Stimulated activated CD8-positive, alpha-beta memory T cell treated with anti-CD3 and anti-CD28 coated beads, Interleukin-15, amount 100 ng/mL, for 1 hour (primary cell): ENCODE data around the gene MOSPD3.

Source experiments
- DNase-seq: peaks from one replicate; pipeline ENCODE4 v3.0.0-alpha.2; 2020; ENCODE audit warnings: low read depth

The MOSPD3 gene

DNA sequence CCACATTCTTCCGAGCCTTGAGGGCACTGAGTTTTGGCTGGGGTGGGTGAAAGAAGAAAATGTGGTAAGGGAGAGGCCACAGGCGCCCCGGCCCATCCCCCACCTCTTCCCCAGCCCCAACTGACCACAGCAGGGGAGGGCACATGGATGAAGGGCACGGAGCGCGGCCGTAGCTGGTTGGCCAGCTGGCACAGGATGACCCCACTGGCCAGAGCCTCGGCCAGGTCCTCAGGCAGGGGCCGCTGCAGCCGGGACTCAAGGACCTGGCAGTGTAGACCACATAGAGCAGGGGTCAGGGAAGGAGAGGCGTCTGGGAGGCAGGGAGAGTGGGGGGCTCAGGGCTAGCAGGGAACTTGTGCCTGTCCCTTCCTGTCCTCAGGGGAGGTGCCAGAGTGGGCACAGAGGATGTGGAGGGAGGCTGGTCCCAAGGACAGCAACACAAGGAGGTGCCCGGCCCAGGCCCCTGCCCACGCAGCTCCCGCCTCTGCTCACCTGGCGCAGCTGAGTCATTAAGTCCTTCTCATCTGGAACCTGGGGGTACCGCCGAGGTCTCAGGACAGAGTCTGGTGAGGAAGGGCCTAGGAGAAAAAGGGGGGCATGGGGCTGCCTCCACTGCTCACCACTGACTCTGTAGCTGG lies 36.5 kb upstream of the MOSPD3 start:
- DNase-seq, result no peak

DNA sequence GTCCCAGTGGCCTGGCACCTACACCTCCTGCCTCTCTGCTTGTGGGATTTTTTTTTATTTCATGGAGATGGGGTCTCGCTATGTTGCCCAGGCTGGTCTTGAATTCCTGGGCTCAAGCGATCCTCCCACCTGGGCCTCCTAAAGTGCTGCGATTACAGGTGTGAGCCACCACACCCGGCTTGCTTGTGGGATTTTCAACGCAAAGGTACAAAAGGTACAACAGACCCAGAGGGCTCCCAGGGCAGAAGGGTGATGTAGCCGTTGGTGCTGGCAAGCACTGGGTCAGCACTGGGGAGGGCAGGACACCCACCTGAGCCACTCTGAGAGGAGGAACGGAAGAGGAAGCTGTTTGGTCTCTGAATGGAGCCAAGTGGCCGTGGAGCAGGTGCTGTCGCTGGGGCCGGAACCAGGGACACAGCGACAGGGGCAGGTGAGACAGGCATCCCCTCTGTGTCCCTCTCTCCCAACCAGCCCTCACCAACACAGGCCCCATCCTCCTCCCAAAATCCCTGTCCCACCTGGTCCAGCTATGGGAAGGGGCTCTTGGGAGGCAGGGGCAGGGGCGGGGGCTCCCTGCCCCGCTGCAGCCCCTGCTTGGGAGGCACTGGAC lies 35.9 kb upstream of the MOSPD3 start:
- no peak for DNase-seq

DNA sequence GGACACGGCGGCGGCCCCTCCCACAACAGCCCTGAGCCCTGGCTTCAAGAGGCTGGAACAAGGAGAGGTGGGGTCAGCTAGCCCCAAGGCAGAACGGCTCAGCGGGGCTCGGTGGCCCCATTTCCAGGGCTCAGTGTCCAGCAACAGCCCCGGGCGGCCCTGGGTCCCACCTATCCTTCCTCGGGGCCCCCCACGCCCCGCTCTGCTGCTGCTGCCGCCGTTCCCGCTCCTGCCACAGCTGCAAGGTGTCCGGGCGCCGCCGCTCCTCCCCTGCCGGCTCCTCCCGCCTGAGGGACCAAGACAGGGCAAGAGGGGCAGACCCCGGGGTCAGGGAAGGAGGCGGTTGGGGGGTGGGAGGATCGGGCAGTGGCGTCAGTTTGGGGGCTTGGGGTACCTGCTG lies 35.2 kb upstream of the MOSPD3 start:
- DNase-seq, result no peak

DNA sequence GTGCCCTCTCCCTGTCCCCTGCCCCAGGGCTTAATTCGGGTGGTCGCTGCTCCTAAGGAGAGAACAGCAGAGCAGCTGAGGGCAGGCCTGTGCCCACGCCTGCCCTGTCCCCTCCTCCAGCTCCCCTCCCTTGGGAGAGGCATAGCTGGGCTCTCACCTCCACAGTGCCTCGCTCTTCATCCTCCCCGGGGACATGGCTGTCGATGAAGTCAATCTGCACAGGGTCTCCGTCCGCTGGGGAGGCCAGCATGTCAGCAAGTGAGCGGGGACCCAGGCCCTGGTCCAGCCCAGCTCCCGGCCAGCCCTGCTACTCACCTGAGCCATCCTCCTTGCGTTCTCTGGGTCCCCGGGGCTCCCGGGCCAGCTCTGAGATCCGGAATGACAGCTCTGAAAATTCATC lies 34.8 kb upstream of the MOSPD3 start:
- DNase-seq, result no peak

DNA sequence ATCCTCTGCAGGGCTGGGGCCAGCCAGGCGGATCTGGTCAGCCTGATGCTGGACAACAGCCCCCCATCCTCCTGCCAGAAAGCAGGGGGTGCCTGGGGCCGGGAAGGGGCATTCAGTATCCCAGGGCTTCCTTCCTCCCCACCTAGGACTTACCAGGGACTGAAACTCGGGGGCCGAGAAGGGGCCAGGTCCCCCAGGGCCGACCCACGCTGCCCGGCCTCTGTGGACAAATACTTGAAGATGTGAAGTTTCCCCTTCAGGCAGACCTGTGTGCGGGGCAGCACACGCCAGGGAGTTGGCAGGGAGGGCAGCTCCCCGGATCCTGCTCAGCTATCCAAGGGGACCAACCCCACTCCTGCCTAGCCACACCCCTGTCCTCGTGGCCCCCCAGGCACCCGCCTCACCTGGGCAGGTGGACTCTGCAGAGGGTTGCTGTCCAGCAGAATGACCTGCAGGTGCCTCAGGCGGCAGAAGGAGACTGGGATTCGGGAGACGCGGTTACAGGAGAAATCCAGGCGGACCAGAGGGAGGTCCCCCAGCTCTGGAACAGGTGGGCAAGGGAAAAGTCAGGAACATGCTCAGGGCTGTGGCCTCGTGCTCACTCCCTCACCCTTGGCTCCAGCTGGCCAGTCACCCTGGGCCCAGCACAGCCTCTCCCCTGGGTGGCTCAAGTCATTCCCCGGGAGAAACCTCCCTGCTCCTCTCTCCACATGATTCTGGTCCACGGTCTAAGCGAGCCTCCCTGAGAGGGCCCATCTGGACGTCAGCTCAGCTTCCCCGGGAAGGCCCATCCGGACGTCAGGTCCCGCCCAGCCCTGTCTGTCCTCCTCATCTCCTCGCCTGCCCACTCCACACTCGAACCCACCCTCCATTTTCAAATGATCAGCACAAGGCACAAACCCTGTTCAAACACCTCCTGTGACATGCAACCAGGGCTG lies 33.8 kb upstream of the MOSPD3 start:
- DNase-seq, result no peak

DNA sequence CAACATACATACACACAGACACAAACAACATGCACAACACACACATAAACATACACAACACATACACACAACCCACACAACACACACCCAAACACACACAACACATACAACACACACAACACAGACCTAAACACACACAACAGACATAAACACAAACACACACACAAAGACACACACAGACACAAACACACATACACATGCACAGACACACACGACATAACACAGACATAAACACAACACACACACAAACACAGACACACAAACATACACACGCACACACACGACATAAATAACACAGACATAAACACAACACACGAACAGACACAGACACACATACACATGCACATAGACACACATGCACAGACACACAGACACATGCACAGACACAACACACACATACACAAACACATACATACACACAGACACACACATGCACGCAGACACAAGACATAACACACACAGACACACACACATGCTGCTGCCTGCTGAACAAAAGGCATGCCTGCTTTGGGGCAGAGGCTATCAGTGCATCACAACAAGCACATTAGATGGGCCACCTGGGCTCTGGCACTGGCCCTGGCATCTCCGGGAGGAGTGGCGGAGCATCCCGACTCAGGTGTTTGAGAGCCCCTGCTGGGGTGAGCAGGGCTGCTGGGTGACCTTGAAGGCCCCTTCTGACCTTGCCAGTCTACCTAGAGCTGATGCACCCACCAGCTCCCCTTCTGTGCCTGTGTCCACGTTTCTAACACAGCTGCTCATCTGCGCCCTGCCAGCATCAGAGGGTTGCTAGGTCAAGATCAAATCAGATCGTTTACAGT lies 31.7 kb upstream of the MOSPD3 start:
- no peak for DNase-seq

DNA sequence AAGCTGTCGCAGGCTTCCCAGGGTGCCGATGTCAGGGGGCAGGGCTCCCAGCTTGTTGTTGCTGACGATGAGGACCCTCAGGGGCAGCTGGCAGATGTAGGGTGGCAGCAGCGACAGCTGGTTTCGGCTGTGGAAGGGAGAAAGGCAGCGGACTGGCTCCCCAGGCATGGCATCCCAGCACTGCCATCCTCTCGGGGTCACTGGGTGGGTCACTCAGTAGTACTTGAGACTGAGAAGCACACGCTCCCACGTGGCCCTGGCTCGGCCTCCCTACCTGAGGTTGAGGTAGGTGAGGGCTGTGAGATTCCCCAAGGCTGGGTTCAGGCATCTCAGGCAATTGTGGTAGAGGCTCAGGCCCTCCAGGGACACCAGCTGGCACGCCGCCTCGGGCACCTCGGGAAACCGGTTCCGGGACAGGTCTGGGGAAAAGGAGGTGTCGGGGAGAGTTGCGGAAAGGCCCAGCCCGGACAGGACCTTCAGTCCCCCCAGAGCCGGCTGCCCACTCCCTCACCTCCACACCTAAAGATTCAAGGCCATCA lies 30.2 kb upstream of the MOSPD3 start:
- DNase-seq, result no peak

DNA sequence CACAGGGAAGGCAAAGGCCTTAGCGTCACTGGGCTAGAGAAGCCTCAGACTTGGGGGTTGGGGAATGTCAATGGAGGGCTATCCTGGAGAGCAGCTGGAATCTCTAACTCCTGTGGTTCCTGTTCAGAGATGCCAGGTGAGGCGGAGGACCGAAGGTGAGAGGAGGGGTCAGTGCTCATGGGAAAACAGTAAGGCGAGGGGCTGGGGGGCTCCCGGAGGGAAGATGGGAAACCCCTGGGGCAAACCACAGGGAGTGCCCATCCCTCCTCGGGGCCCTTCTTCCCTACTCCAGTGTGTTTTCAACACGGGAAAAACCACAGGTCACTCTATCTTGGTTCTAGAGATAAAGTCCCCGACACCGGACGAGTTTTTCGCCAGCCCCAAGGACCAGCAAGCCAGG lies 29.7 kb upstream of the MOSPD3 start:
- no peak for DNase-seq

DNA sequence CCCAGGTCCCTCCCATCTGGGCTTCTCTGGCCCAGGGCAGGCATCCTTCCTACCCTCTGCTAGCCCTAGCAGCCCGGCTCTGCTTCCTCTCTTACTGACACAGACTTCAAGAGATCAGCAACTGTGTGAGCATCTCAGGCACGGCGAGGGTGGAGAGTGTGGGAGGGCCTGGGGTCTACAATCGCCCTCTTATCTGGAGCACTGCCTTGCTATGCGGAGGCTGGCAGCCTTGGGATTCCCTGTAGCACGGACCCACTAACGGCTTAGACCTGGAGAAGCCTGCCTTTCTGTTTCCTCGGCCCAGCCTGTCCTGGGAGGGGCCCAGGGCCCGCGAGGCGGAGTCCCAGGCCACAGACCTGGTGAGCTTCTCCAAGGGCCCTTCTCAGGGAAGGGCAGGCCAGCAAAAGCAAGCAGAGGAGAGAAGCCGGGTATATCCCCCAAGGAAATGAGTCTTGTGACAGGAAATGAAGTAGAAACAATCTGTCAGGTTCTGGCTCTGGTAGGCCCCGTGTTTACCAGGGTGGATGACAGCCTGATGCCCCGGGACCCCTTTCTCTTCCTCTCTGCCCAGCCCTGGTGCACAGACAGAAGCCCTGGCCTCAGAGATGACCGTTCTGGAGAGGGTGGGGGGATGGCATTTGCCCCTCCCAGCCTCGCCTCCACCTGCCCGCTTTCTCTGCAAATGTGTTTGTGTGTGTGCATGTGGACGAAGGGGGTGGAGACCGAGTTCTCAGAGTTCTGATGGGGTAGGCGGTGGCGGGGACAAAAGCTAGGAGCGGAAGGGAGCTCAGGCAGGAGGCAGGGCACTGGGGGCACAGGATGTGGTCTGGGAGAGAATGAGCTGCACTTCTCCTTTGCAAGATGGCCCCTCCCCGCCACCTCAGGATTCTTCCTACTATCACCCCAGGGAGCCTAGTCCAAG lies 28.9 kb upstream of the MOSPD3 start:
- DNase-seq, result peak; percentile 35

DNA sequence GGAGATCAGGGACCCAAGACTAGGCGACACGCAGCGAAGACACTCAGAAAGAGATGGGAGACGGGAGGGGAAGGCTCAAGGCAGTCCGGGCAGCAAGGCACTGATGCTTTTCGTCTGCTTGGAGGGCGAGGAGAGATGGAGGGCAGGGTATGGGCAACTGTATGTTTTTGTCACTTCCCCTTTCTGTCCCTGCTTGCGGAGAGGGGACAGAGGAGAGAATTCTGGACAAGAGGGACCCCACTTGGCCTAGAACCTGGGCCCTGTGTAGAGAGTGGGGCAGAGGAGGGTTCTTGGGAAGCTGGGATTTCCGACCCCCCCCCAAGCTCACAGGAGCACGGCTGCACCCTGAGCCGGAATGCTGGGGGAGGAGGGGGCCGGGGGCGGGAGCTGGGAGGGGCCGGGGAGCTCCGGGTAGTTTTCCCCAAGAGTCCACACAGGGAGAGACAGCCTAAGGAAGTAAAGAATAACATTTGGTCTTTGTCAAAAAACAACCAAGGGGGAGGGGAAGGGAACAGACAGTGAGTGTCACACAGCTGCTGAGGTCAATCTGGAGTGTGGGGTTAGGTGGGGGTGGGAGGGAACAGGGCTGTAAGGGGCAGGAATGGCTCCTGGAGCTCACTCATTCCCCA lies 28.2 kb upstream of the MOSPD3 start:
- no peak for DNase-seq

DNA sequence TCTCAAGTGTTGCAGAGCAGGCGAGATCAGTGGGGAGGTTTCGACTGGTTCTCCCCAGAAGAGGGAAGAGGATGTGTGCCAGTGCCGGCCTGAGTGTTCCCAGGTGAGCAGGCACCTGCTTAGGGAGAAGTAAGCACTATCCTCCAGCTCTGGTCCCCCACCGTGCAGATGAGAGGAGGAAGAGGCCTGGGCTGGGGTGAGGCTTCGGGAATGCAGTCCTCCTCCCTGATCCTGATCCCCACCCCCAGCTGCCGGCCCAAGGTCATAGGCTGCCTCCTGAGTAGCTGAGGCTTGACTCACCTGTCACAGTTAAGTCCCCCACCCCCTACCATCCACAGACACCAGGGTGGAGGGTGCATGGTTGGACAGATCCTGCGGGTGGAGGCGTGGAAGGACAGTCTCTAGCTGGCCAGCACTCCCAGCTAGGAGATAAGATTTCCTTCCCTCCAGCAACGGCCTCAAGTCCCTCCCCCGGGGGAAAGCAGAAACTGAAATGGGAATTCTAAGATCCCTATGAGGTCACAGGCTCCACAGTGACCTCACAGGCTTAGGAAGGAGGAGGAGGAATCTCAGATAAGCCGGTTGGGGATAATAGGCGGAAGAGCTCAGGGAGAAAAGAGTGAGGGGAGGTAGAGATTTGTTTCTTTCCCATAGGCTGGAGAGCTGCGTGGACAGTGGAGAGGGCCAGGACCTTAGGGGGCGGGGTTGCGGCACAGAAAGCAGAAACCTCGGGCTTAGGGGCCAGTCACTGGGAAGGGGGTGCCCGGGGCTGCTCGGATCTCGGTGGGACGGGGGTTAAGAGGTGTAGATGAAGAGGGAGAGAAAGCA lies 27.4 kb upstream of the MOSPD3 start:
- DNase-seq, result no peak

DNA sequence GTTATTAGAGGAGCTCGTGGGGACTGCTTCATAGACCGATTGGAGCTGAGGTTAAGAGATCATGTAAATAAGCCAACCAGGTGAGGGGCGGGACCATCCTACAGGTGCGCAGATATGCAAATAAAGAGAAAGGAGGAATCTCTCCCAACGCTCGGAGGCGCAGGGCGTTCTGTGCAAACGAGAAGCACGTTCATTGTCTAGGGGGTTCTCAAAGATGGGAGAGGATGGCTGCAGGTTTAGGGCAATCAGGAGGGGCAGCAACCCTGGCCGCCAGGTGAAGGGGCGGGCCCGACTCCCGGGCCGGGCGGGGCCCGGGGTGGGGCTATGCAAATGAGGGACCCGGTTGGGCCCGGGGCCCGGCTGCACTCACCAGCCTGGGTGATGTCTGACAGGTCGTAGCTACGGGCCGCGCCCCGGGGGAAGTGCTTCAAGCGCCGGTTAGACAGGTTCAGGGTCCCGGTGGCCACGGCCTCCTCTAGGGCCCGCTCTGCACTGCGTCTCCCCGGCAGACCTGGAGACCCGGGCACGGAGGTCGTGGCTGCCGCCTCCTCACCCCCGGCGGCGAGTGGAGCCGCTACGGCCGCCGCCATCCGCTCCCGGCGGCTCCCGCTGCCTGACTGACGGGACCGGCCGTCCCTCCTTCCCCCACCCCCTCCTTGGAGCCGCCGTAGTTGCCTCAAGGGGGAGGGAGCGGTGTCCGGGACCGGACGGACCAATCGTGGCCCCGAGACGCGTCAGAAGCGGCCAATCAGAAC lies 26.7 kb upstream of the MOSPD3 start, which contains the start of gene LRCH4:
LRCH4 (minus strand) TSS at position 619 of the 755 bp plus-strand sequence; CDS start at position 590, 29 bp downstream.
- no peak for DNase-seq

DNA sequence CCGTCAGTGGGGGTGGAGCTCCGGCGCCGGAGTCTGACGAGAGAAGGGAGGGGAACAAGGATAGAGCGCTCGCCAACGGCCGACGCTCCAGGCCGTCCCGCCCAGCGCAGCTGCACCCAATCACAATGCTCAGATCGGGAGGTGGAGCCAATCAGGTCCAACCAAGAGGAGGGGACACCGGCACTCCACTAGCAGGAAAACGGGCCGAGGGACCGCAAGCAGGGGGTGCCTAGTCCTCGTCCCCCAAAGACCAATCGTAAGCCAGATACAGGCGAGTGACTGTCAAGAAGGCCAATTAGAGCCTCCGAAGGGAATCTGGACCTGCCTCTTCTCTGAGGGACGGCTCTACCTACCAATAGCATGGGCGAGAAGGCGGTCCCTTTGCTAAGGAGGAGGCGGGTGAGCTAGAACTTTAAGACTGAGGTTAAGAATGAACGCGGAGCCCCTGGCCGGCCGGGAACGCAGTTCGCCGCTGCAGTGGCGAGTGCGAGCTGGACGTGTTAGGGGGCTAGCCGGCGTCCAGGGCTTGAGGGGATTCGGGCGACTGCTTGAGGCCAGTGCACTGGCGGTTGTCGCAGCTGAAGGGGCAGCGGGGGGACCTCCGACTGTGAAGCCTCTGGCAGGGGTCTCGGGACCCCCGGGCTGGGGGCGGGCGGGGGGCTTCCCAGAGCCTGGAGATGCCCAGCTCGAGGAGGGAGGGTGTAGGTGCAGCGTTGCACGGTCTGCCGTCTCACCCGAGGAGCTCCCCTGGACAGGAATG lies 25.9 kb upstream of the MOSPD3 start, which contains the start of gene FBXO24:
FBXO24 (plus strand) TSS at position 63 of the 760 bp plus-strand sequence; CDS start at position 361, 298 bp downstream.
- DNase-seq, result peak; percentile 97

DNA sequence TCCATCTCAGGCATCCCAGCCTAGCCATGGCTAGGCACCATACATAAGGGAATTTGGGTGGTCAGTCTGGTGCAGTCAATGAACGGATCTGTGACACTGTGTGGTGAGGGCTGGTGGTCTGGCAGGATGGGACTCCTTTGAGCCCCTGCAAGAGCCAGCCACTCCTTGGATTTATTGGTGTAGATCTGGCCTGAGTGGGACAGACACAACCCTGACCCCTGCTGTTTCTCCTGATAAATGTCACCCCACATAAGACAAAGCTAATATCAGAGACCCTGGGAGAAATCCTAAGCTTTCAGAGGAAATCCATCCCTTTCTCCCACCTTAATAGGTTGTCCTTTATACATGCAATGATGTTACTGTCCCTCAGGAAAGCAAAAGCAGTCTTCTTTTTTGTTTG lies 23.9 kb upstream of the MOSPD3 start:
- DNase-seq, result no peak

DNA sequence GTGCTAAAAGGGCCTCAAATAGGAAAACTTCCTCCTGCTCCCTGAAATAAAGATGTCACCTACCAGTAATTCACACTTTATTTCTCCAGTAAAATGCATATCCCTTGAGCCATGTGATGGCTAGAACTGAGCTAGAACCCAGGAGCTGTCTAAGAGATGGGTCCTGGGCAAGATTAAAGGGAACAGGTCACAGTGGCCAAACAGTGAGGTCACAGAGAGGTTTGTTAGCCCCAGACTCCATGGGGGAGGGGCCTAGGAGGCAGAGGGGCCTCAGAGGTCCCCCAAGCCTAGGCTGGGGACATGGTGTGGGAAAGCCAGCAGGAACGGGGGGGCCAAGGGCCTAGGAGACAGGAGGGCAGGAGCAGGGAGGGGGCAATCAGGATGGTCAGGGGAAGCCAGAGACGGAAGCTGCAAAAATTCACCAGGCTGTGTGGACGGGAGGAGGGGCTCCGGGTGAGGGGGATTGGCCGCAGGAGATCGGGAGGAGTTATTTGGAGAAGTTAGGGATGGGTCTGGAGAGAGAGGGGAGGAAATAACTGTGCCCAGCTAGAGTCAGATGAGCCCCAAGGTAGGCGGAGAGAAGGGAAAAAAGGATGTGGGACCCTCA lies 22.9 kb upstream of the MOSPD3 start:
- DNase-seq, result no peak

DNA sequence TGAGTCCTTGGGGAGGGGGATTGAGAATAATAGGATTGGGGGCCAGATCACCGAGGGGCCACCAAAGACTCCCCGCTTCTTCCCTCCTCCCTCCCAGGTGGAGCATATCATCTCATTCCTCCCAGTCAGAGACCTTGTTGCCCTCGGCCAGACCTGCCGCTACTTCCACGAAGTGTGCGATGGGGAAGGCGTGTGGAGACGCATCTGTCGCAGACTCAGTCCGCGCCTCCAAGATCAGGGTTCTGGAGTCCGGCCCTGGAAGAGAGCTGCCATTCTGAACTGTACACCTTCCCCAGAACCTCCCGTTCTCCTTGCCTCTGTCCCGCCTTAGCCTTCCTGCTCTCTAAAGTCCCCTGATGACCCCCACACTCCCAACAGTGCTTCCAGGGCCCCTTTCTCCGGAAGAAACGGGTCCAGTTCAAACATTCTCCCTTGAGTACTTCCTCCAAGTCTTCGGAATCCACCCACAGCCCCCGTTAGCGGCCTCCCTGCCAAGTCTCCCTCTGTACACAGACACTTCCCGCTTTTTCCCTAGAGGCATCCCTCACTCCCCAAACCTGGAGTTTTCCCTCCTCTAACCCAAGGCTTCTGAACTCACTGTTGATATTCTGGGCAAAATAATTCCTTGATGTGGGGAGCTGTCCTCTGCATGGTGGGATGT lies 22.1 kb upstream of the MOSPD3 start:
- no peak for DNase-seq

DNA sequence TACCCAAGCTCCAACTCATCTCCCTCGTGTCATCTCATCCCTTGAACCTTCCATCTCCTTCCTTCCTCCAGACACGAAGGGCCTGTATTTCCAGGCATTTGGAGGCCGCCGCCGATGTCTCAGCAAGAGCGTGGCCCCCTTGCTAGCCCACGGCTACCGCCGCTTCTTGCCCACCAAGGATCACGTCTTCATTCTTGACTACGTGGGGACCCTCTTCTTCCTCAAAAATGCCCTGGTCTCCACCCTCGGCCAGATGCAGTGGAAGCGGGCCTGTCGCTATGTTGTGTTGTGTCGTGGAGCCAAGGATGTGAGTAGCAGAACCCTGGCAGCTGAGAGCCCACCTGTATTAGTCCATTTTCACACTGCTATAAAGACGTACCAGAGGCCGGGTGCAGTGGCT lies 20.7 kb upstream of the MOSPD3 start:
- DNase-seq, result no peak
